Spleen (tissue), 11 donors: ENCODE data around the gene LRCH1. TPM values are rescaled to one million over a fixed set of nuclear protein-coding genes. Genes with fewer than 3 reads are reported as not detected.
A peak's percentile ranks its signal among the peaks of the same experiment; 100 is the strongest.

Source experiments
- DNase-seq: peaks from one replicate; pipeline ENCODE4 v3.0.0-alpha.2; 2020
- H3K27ac ChIP-seq, 8 donors: fragments of 200-600 bp; sonication (generic) in 7 of 8; 1 replicate in 4 of 8; 2 replicates in 4 of 8; pipeline versions ENCODE4 v1.5.0 to v1.8.0; 2016 to 2021; ENCODE audit warnings: inconsistent platforms in 4 of 8, mild to moderate bottlenecking in 4 of 8, moderate library complexity in 1 of 8
- H3K27me3 ChIP-seq, 7 donors: fragments of 200-600 bp; sonication (generic) in 6 of 7; replicated peaks in 1 of 7; 1 replicate in 4 of 7; 2 replicates in 3 of 7; pipeline versions ENCODE4 v1.5.0 to v1.8.0; 2016 to 2021; ENCODE audit warnings: inconsistent platforms in 3 of 7, mild to moderate bottlenecking in 1 of 7
- H3K36me3 ChIP-seq, 6 donors: fragments of 200-600 bp; sonication (generic) in 5 of 6; 1 replicate in 4 of 6; 2 replicates in 2 of 6; pipeline versions ENCODE4 v1.5.0 to v1.8.0; 2016 to 2021; ENCODE audit warnings: inconsistent platforms in 2 of 6
- H3K4me1 ChIP-seq, 6 donors: fragments of 200-600 bp; sonication (generic) in 5 of 6; 1 replicate in 3 of 6; 2 replicates in 3 of 6; pipeline versions ENCODE4 v1.5.0 to v1.8.0; 2016 to 2021; ENCODE audit warnings: inconsistent platforms in 3 of 6
- H3K4me3 ChIP-seq, 8 donors: fragments of 200-600 bp; sonication (generic) in 7 of 8; 1 replicate in 4 of 8; 2 replicates in 4 of 8; pipeline versions ENCODE4 v1.5.0 to v1.8.0; 2016 to 2021; ENCODE audit warnings: inconsistent platforms in 4 of 8, mild to moderate bottlenecking in 4 of 8, moderate library complexity in 2 of 8
- H3K9me3 ChIP-seq, 8 donors: fragments of 200-600 bp; sonication (generic) in 7 of 8; 1 replicate in 4 of 8; 2 replicates in 4 of 8; pipeline versions ENCODE4 v1.5.0 to v1.8.0; 2016 to 2021; ENCODE audit warnings: inconsistent platforms in 4 of 8
- CTCF ChIP-seq, 11 experiments: fragments of 200-600 bp in 7 of 11; fragments of 450-650 bp in 4 of 11; sonication (generic) in 4 of 11; IDR thresholded peaks in 8 of 11; conservative IDR thresholded peaks in 3 of 11; 1 replicate in 7 of 11; 2 replicates in 4 of 11; pipeline versions ENCODE4 v1.4.0 to v1.8.0; 2016 to 2021; ENCODE audit warnings: antibody characterized with exemption in 11 of 11, inconsistent platforms in 4 of 11, mild to moderate bottlenecking in 1 of 11
- POLR2A ChIP-seq, 3 donors: fragments of 450-650 bp; IDR thresholded peaks; one replicate each; pipeline ENCODE4 v1.5.1; 2017; ENCODE audit warnings: antibody characterized with exemption in 3 of 3, mild to moderate bottlenecking in 1 of 3
- POLR2AphosphoS5 ChIP-seq, 3 donors: sonication (generic); formaldehyde crosslinking; IDR thresholded peaks; one replicate each; pipeline ENCODE4 v1.5.1; 2017; ENCODE audit warnings: antibody characterized with exemption in 3 of 3
- WGBS, 5 donors: extraction: QIAGEN DNeasy Blood & Tissue Kit in 3 of 5; methylation state at CpG; one replicate each; pipeline versions ENCODE4 v1.1.5 to v1.1.7; 2013 to 2018; 5-methylcytosine and 5-hydroxymethylcytosine counted together
- intact Hi-C: fragments of 100-400 bp; cut with DNase I; formaldehyde crosslinking; loops from one replicate; pipeline ENCODE4 v1.15.0; 2023; ENCODE audit warnings: low total_unique reads
- polyA plus RNA-seq, 3 donors: library from polyadenylated mRNA; stranded (reverse); fragments of 200-250 nt; gene quantifications; one replicate each; pipeline ENCODE4 v1.2.1, GENCODE V29; 2013
- total RNA-seq, 7 donors: library from RNA; depleted of rRNA in 3 of 7; stranded (reverse); fragments of >200 nt in 3 of 7; fragmentation: NEBNext Ultra II Directional in 4 of 7; extraction: Animal tissue kit (Norgen Biotek cat#: 25700) in 4 of 7; gene quantifications; one replicate each; pipeline versions ENCODE4 v1.1.0 to v1.2.1, GENCODE V29; 2016 to 2021
- donor health status: healthy with polysubstance abuse.
- donor health status: DM: no; HTN: no; CAD: no; lungs with moderate emphysema.
- donor health status: DM: no; HTN: no; CAD: no.
- donor health status: Bipolar disorder and iron deficiency.
- donor health status: healthy.
- donor health status: DM: no; HTN: no; CAD: no.
- donor health status: DM: yes; HTN: yes; CAD: no.

Gene LRCH1
- total and polyA plus RNA-seq, 10 donors, result 7.4 to 41.6 (median 34.6) TPM

GRCh38 chr13:46630431-46631178 is 77.6 kb downstream of the LRCH1 start:
- Histone ChIP-seq H3K4me3 (no peak overlapping the region), H3K27me3 (no peaks in the 10 kb centered on the region), H3K4me1 (peaks cover 16 to 81% (median 44%) of the 10 kb centered on the region in 6 donors), H3K36me3 (no peaks in the 10 kb centered on the region), H3K27ac (peak overlapping the region in 5 of 8 donors; percentile 1 to 41 (median 10)), H3K9me3 (no peaks in the 10 kb centered on the region)
- TF ChIP-seq POLR2AphosphoS5 (IDR thresholded peaks at IDR 0.05), result no peak
- no peak for TF ChIP-seq CTCF (IDR thresholded peaks at IDR 0.05 in 8 of 11, conservative IDR thresholded peaks at IDR 0.05 in 3 of 11)
- TF ChIP-seq POLR2A (IDR thresholded peaks at IDR 0.05), result no peak
- DNase-seq, result no peak
- 0 to 15% (median 4%) methylated on average over 1 of the region's 1 CpG for WGBS, 5 donors
- intact Hi-C loops, result no loop called here

DNA sequence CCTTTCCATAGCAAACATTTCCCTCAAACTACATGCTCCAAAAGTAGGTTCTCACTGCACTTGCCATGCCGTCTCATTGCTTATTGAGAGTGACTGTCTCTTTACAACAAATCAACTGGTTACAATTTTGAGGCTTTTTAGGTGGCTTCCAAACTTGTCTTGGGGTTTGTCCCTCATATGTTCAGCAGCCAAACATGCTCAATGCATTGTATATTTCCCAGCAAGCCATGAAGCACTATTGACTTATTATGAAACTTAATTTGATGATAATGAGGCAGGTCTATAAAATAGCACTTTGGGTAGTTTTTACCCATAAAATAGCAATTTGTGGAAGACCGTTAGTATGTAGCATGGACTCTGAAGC is 78.2 kb downstream of the LRCH1 start:
- DNase-seq, result no peak
- H3K36me3 ChIP-seq, result no peaks in the 10 kb centered on the region
- TF ChIP-seq POLR2A (IDR thresholded peaks at IDR 0.05), result no peak
- TF ChIP-seq CTCF (IDR thresholded peaks at IDR 0.05 in 8 of 11, conservative IDR thresholded peaks at IDR 0.05 in 3 of 11), result no peak
- TF ChIP-seq POLR2AphosphoS5 (IDR thresholded peaks at IDR 0.05), result no peak
- 71 to 80% (median 76%) methylated on average over 2 of the region's 2 CpGs for WGBS, 5 donors
- intact Hi-C loops, result no loop called here
- H3K4me1 ChIP-seq, result peaks cover 16 to 75% (median 40%) of the 10 kb centered on the region in 6 donors
- no peak overlapping the region for H3K4me3 ChIP-seq
- peak overlapping the region in 3 of 8 donors; percentile 1 to 41 (median 10) for H3K27ac ChIP-seq
- no peaks in the 10 kb centered on the region for H3K9me3 ChIP-seq
- H3K27me3 ChIP-seq, result no peaks in the 10 kb centered on the region

- TF ChIP-seq POLR2AphosphoS5 (IDR thresholded peaks at IDR 0.05) (no peak), POLR2A (IDR thresholded peaks at IDR 0.05) (no peak), CTCF (IDR thresholded peaks at IDR 0.05 in 8 of 11, conservative IDR thresholded peaks at IDR 0.05 in 3 of 11) (no peak)
- Histone ChIP-seq H3K27me3 (no peaks in the 10 kb centered on the region), H3K4me1 (peaks cover 16 to 74% (median 45%) of the 10 kb centered on the region in 6 donors), H3K27ac (no peak overlapping the region), H3K36me3 (no peaks in the 10 kb centered on the region), H3K9me3 (no peaks in the 10 kb centered on the region), H3K4me3 (no peak overlapping the region)
- DNase-seq, result no peak
- intact Hi-C loops, result no loop called here
- WGBS, 5 donors, result 95 to 98% (median 97%) methylated on average over 2 of the region's 2 CpGs
These were observed 79.2 kb downstream of the LRCH1 start for GRCh38 chr13:46632176-46632575.

GRCh38 chr13:46633416-46633815 is 80.4 kb downstream of the LRCH1 start:
- H3K36me3 ChIP-seq, result no peaks in the 10 kb centered on the region
- 60 to 73% (median 67%) methylated on average over 3 of the region's 3 CpGs for WGBS, 5 donors
- no peak for DNase-seq
- intact Hi-C loops, result no loop called here
- no peak overlapping the region for H3K27ac ChIP-seq
- peaks cover 16 to 66% (median 45%) of the 10 kb centered on the region in 6 donors for H3K4me1 ChIP-seq
- no peak overlapping the region for H3K4me3 ChIP-seq
- TF ChIP-seq CTCF (IDR thresholded peaks at IDR 0.05 in 8 of 11, conservative IDR thresholded peaks at IDR 0.05 in 3 of 11) (no peak), POLR2A (IDR thresholded peaks at IDR 0.05) (no peak), POLR2AphosphoS5 (IDR thresholded peaks at IDR 0.05) (no peak)
- H3K27me3 ChIP-seq, result no peaks in the 10 kb centered on the region
- H3K9me3 ChIP-seq, result no peaks in the 10 kb centered on the region
